Activated CD8-positive, alpha-beta memory T cell treated with anti-CD3 and anti-CD28 coated beads, Interleukin-2, amount 10 ng/mL, durations not matched to agents 7 days and 5 days (primary cell): Measurements from ENCODE around the gene FUBP3. TPM values are rescaled to one million over a fixed set of nuclear protein-coding genes. Genes with fewer than 3 reads are reported as not detected.

Source experiments
- ATAC-seq: fragments of 150-1000 bp; cut with Tn5 transposase; one replicate; pipeline ENCODE4 v1.10.0; 2021; ENCODE audit warnings: moderate library complexity
- CTCF ChIA-PET: fragments of 350-600 bp; sonication (Branson Sonifier 250); formaldehyde crosslinking; loops from one replicate; lab custom pipeline; 2021; ENCODE audit warnings: antibody characterized with exemption; lab: Charles Lee
- DNase-seq: peaks from one replicate; pipeline ENCODE4 v3.0.0-alpha.2; 2020
- H3K27ac Mint-ChIP-seq: one replicate; pipeline ENCODE4 v1.8.0; 2021; ENCODE audit warnings: mild to moderate bottlenecking, mixed read lengths
- H3K27me3 Mint-ChIP-seq: one replicate; pipeline ENCODE4 v1.8.0; 2021; ENCODE audit warnings: mixed read lengths
- H3K36me3 Mint-ChIP-seq: one replicate; pipeline ENCODE4 v1.8.0; 2021; ENCODE audit warnings: mild to moderate bottlenecking, mixed read lengths
- H3K4me1 Mint-ChIP-seq: one replicate; pipeline ENCODE4 v1.8.0; 2021; ENCODE audit warnings: mixed read lengths
- H3K4me3 Mint-ChIP-seq: one replicate; pipeline ENCODE4 v1.8.0; 2021; ENCODE audit warnings: mild to moderate bottlenecking, moderate library complexity, mixed read lengths
- H3K9me3 Mint-ChIP-seq: one replicate; pipeline ENCODE4 v1.8.0; 2022; ENCODE audit warnings: low read depth, mixed read lengths
- total RNA-seq, 2 experiments: library from RNA; stranded (reverse); gene quantifications; one replicate each; pipeline ENCODE4 v1.2.3, GENCODE V29; 2021

FUBP3 gene
- total RNA-seq, 2 experiments from 2014 or later, result 37.8 to 46.0 TPM

GRCh38 chr9:130570208-130570607, 9.2 kb upstream of the FUBP3 start:
- Mint-ChIP-seq H3K4me1 (no peaks in the 10 kb centered on the region), H3K27ac (no peak overlapping the region), H3K9me3 (no peaks in the 10 kb centered on the region), H3K27me3 (peaks cover 8% of the 10 kb centered on the region), H3K36me3 (no peaks in the 10 kb centered on the region), H3K4me3 (no peak overlapping the region)
- no peak for ATAC-seq
- no peak for DNase-seq
- CTCF ChIA-PET, result no interaction called here

GRCh38 chr9:130575514-130575913, 3.9 kb upstream of the FUBP3 start:
- no peaks in the 10 kb centered on the region for H3K27me3 Mint-ChIP-seq
- H3K4me1 Mint-ChIP-seq, result peaks cover 11% of the 10 kb centered on the region
- no peaks in the 10 kb centered on the region for H3K36me3 Mint-ChIP-seq
- ATAC-seq, result no peak
- no peak overlapping the region for H3K4me3 Mint-ChIP-seq
- no peak overlapping the region for H3K27ac Mint-ChIP-seq
- no peaks in the 10 kb centered on the region for H3K9me3 Mint-ChIP-seq
- DNase-seq, result no peak
- CTCF ChIA-PET, result interaction anchor here (0.5 kb wide), 1 partner anchor 1686 kb away, joined by 3 read pairs; no protein-coding TSS in a partner anchor

GRCh38 chr9:130576176-130576575, 3.2 kb upstream of the FUBP3 start:
- H3K27me3 Mint-ChIP-seq, result no peaks in the 10 kb centered on the region
- CTCF ChIA-PET, result interaction anchor here (0.9 to 1.1 kb wide), 2 partner anchors 8 to 106 kb away, joined by 3 to 4 read pairs; no protein-coding TSS in a partner anchor

GRCh38 chr9:130579738-130580463, 524 bp downstream of the FUBP3 start:
- H3K4me3 Mint-ChIP-seq, result peak overlapping the region; percentile 85
- no peak for DNase-seq
- CTCF ChIA-PET, result interaction anchor here (1.9 kb wide), 1 partner anchor 11 kb away, joined by 4 read pairs; no protein-coding TSS in a partner anchor

More at GRCh38 chr9:130576176-130576575, 3.2 kb upstream of the FUBP3 start:
- H3K36me3 Mint-ChIP-seq, result peaks cover 2% of the 10 kb centered on the region
- no peak overlapping the region for H3K27ac Mint-ChIP-seq
- H3K4me3 Mint-ChIP-seq, result no peak overlapping the region
- ATAC-seq, result no peak
- H3K4me1 Mint-ChIP-seq, result peaks cover 17% of the 10 kb centered on the region
- DNase-seq, result no peak
- no peaks in the 10 kb centered on the region for H3K9me3 Mint-ChIP-seq

GRCh38 chr9:130581766-130582165, 2.4 kb downstream of the FUBP3 start:
- DNase-seq, result no peak
- H3K27me3 Mint-ChIP-seq, result no peaks in the 10 kb centered on the region
- H3K36me3 Mint-ChIP-seq, result peaks cover 2% of the 10 kb centered on the region
- H3K9me3 Mint-ChIP-seq, result no peaks in the 10 kb centered on the region
- no peak overlapping the region for H3K4me3 Mint-ChIP-seq
- CTCF ChIA-PET, result no interaction called here
- no peak overlapping the region for H3K27ac Mint-ChIP-seq
- H3K4me1 Mint-ChIP-seq, result peaks cover 30% of the 10 kb centered on the region
- ATAC-seq, result no peak

More at GRCh38 chr9:130579738-130580463, 524 bp downstream of the FUBP3 start:
- Mint-ChIP-seq H3K36me3 (peaks cover 2% of the 10 kb centered on the region), H3K27ac (peak overlapping the region; percentile 78), H3K4me1 (peaks cover 27% of the 10 kb centered on the region), H3K9me3 (no peaks in the 10 kb centered on the region), H3K27me3 (no peaks in the 10 kb centered on the region)
- ATAC-seq, result peak; percentile 25

GRCh38 chr9:130583271-130583670, 3.9 kb downstream of the FUBP3 start:
- Mint-ChIP-seq H3K27ac (no peak overlapping the region), H3K27me3 (no peaks in the 10 kb centered on the region), H3K36me3 (peaks cover 2% of the 10 kb centered on the region), H3K9me3 (no peaks in the 10 kb centered on the region), H3K4me3 (no peak overlapping the region), H3K4me1 (peaks cover 30% of the 10 kb centered on the region)
- no peak for ATAC-seq
- CTCF ChIA-PET, result no interaction called here
- DNase-seq, result no peak

- H3K27ac Mint-ChIP-seq, result no peak overlapping the region
- DNase-seq, result no peak
- peaks cover 1% of the 10 kb centered on the region for H3K36me3 Mint-ChIP-seq
- no peaks in the 10 kb centered on the region for H3K27me3 Mint-ChIP-seq
- no peak for ATAC-seq
- H3K4me3 Mint-ChIP-seq, result no peak overlapping the region
- no peaks in the 10 kb centered on the region for H3K9me3 Mint-ChIP-seq
- peaks cover 5% of the 10 kb centered on the region for H3K4me1 Mint-ChIP-seq
- CTCF ChIA-PET, result interaction anchor here (1.8 kb wide), 1 partner anchor 96 kb away, joined by 4 read pairs; no protein-coding TSS in a partner anchor
These were observed 8.5 kb downstream of the FUBP3 start for GRCh38 chr9:130587921-130588320.

- Mint-ChIP-seq H3K4me1 (peaks cover 3% of the 10 kb centered on the region), H3K9me3 (no peaks in the 10 kb centered on the region), H3K4me3 (no peak overlapping the region), H3K36me3 (peaks cover 1% of the 10 kb centered on the region), H3K27me3 (no peaks in the 10 kb centered on the region), H3K27ac (no peak overlapping the region)
- ATAC-seq, result no peak
- CTCF ChIA-PET, result interaction anchor here (1.8 kb wide), 1 partner anchor 96 kb away, joined by 4 read pairs; no protein-coding TSS in a partner anchor
- DNase-seq, result no peak
These were observed 9.0 kb downstream of the FUBP3 start for GRCh38 chr9:130588416-130588815.

GRCh38 chr9:130589754-130590153, 10.4 kb downstream of the FUBP3 start:
- Mint-ChIP-seq H3K9me3 (no peaks in the 10 kb centered on the region), H3K36me3 (peaks cover 1% of the 10 kb centered on the region), H3K27me3 (no peaks in the 10 kb centered on the region), H3K4me1 (peaks cover 3% of the 10 kb centered on the region), H3K4me3 (no peak overlapping the region), H3K27ac (no peak overlapping the region)
- DNase-seq, result no peak
- CTCF ChIA-PET, result no interaction called here
- no peak for ATAC-seq

GRCh38 chr9:130590305-130590704, 10.9 kb downstream of the FUBP3 start:
- Mint-ChIP-seq H3K36me3 (peaks cover 1% of the 10 kb centered on the region), H3K9me3 (no peaks in the 10 kb centered on the region), H3K4me1 (no peaks in the 10 kb centered on the region), H3K27ac (no peak overlapping the region), H3K27me3 (no peaks in the 10 kb centered on the region), H3K4me3 (no peak overlapping the region)
- DNase-seq (no peak), ATAC-seq (no peak)
- CTCF ChIA-PET, result no interaction called here

GRCh38 chr9:130593020-130593419, 13.6 kb downstream of the FUBP3 start:
- peaks cover 1% of the 10 kb centered on the region for H3K36me3 Mint-ChIP-seq
- H3K4me1 Mint-ChIP-seq, result no peaks in the 10 kb centered on the region
- no peak overlapping the region for H3K27ac Mint-ChIP-seq
- no peak for DNase-seq
- H3K4me3 Mint-ChIP-seq, result no peak overlapping the region
- no peaks in the 10 kb centered on the region for H3K27me3 Mint-ChIP-seq
- no peak for ATAC-seq
- H3K9me3 Mint-ChIP-seq, result no peaks in the 10 kb centered on the region
- CTCF ChIA-PET, result interaction anchor here (1.0 kb wide), 1 partner anchor 8 kb away, joined by 3 read pairs; no protein-coding TSS in a partner anchor

- CTCF ChIA-PET, result no interaction called here
These were observed 17.9 kb downstream of the FUBP3 start for GRCh38 chr9:130597228-130597627.

GRCh38 chr9:130598188-130598587, 18.8 kb downstream of the FUBP3 start:
- no peaks in the 10 kb centered on the region for H3K9me3 Mint-ChIP-seq
- no peaks in the 10 kb centered on the region for H3K4me1 Mint-ChIP-seq
- DNase-seq (no peak), ATAC-seq (no peak)
- peaks cover 15% of the 10 kb centered on the region for H3K36me3 Mint-ChIP-seq
- H3K27ac Mint-ChIP-seq, result no peak overlapping the region
- no peak overlapping the region for H3K4me3 Mint-ChIP-seq
- no peaks in the 10 kb centered on the region for H3K27me3 Mint-ChIP-seq
- CTCF ChIA-PET, result interaction anchor here (0.6 kb wide), 1 partner anchor 834 kb away, joined by 3 read pairs; no protein-coding TSS in a partner anchor

More at GRCh38 chr9:130597228-130597627, 17.9 kb downstream of the FUBP3 start:
- Mint-ChIP-seq H3K4me3 (no peak overlapping the region), H3K27me3 (no peaks in the 10 kb centered on the region), H3K27ac (no peak overlapping the region), H3K36me3 (peaks cover 11% of the 10 kb centered on the region), H3K9me3 (no peaks in the 10 kb centered on the region), H3K4me1 (no peaks in the 10 kb centered on the region)
- DNase-seq (no peak), ATAC-seq (no peak)

- ATAC-seq (no peak), DNase-seq (no peak)
- CTCF ChIA-PET, result no interaction called here
- Mint-ChIP-seq H3K9me3 (no peaks in the 10 kb centered on the region), H3K4me1 (no peaks in the 10 kb centered on the region), H3K4me3 (no peak overlapping the region), H3K27me3 (no peaks in the 10 kb centered on the region), H3K27ac (no peak overlapping the region), H3K36me3 (peaks cover 23% of the 10 kb centered on the region)
These were observed 20.2 kb downstream of the FUBP3 start for GRCh38 chr9:130599625-130600024.
